GM18507 (cell line): ENCODE results near the gene CDYL2.

Experiments used
- DNase-seq: peaks from one replicate; pipeline ENCODE4 v3.0.0; 2011; ENCODE audit warnings: low read depth; ENCODE audit not compliant: insufficient read length; ENCODE audit errors: extremely low spot score
- FAIRE-seq: peaks from 2 replicates; lab custom pipeline; 2011; peaks lifted over from hg19 to GRCh38; lab: Jason Lieb, UNC

CDYL2 gene

DNA sequence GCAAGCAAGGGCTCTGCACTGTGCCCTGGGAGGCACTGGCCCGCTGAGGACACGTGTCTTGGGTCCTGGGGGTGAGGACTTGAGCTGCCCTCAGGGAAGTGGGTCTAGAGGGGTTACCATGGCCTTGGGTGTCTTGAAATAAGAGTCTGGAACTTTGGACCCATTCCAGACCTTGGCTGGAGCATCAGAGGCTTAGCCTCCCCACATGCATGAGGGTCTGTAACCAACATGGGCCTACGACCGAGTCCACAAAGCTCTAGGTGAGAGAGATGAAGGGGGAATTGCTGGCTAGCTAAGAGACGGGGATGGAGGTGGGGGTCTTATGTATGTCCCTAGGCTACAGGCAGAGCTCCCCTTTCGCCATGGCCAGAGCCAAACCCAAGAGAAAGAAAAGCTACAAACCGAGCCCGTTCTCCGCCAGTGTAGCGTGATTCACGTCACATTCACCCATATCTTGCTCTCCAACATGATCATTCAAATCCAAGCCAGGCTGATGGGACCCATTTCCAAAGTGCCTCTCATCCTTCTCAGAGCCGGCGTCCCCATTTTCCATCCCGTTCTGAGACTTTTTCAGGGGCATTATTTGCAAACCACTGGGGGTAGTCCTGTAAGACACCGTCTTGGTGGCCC is 120.1 kb downstream of the CDYL2 start:
- DNase-seq = no peak
- no peak for FAIRE-seq

DNA sequence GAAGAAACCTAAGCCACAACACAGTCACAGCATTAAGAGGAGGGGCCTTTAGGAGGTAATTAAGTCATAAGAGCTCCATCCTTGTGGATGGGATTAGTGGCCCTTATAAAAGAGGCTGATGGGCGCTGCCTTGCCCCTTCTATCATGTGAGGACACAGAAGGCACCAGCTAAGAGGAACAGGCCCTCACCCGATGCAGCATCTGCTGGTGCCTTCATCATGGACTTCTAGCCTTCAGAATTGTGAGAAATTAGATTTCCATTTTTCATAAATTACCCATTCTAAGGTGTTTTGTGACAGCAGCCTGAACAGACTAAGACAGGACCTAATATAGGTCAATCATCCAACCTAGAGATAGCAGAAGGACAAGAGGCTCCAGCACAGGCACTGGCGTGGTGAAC is 120.8 kb downstream of the CDYL2 start:
- FAIRE-seq = no peak
- DNase-seq = no peak

DNA sequence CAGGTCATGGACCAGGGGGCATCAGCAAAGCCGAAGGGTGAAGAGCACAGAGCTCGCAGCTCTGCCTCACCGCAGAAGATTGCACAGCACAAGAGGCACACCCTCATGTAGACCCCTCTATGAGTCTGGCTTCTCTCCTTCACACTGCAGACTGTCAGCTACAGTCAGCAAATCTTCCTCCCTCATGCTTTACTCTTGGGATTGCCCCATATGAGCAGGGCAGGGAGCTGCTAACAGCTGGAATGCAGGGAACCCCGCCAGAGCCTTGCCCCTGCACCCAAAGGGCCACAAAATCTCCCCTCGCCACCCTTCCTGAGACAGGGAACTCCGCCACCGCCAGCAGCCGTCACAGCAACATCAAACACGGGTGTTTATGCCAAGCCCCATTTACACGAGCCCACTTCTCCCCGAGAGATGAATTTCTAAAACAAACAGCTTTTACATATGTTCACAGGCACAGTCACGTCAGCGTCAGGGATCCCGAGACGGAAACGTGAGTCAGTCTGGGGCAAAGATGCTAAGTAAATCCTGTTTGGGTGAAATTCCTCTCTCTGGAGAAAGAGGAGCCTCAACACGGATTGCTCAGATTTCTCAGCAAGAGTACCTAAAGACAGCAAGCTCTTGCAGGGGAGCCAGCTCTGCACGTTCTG is 121.9 kb downstream of the CDYL2 start:
- no peak for FAIRE-seq
- DNase-seq = no peak

DNA sequence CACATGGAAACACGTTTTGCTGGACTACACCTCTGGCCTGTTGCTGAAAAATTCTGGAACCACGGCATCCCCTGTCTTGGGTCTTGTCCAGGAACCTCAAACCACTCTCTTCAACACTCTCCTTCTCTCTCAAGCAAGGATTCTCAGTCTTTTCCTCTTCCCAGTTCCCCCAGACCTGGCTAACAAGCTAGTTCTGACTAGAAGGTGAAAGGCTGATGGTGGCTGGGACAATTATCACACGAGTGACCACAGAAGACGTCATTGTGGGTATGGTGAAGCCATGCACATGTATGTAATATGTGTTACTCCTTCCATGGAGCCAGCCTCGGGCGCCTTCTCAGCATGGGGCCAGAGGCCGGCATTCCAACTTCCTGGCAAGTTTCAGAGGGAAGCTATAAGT is 123.0 kb downstream of the CDYL2 start:
- FAIRE-seq = no peak
- no peak for DNase-seq

DNA sequence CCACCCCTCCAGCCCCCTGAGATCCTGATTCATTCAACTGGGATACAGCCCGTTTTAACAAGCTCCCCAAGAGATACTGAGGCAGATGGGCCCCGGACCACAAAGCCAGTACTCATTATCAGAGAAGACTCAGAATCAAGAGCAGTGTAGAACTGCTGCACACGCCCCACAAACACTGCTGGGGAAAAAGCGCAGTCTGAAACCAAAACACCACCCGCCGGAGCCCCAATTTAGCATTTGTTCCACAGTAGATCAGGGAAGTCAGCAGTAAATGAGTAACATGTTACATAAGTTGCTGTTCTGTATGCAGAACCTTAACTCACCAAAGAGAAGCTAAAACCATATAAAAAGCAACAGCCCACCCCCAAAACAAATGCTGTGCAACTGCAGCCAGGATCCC is 123.6 kb downstream of the CDYL2 start:
- DNase-seq = no peak
- no peak for FAIRE-seq

DNA sequence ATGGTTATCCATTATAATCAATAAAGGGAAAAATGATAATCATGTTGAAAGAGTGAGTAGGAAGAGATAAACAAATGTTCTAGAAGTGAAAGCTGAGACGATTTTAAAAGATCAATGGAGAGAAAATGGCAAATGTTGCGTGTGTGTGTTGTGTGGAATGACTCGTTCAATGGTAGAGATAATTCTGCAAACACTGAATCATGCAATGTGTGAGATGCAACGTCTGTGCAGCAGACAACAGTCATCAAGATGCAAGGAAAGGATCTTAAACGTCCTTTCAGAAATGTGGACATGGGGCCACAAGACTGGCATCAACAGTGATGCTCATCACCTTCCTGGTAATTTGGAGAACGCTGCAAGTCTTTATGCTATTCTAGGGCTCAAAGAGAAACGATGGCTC is 124.4 kb downstream of the CDYL2 start:
- FAIRE-seq = no peak

DNA sequence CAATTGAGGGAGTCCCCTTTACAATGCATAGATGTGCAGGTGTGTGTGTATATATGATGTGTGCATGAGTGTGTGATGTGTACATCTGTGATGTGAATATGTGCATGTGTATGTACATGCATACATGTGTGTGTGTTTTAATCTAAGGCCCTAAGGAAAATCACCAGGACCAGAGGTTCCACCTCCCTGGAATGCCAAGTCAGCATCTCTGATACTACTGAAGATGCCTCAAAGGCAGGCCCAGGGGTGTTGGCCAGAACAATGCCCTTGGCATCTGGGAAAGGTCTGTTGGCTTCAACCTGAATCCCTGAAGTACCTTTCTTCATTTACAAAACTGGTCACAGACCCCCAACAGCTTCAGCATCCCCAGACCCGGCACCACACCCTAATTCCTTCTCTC is 129.5 kb downstream of the CDYL2 start:
- no peak for FAIRE-seq
- no peak for DNase-seq

More for the DNA sequence above, 124.4 kb downstream of the CDYL2 start:
- DNase-seq = no peak

DNA sequence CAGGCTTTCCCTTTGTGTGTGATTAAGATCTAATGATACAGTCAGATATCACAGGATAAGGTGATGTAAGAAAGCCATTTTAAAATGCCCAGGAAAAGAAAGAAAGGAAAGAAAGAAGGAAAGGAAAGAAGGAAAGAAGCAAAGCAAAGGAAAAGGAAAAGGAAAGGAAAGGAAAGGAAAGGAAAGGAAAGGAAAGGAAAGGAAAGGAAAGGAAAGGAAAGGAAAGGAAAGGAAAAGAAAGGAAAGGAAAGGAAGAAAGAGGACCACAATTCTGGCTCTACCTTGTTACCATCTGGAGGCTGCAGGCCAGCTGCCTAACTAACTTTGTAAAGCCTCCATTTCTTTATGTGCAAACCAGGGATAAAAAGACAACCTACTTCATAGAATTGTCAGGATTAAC is 132.0 kb downstream of the CDYL2 start:
- FAIRE-seq = no peak
- no peak for DNase-seq

DNA sequence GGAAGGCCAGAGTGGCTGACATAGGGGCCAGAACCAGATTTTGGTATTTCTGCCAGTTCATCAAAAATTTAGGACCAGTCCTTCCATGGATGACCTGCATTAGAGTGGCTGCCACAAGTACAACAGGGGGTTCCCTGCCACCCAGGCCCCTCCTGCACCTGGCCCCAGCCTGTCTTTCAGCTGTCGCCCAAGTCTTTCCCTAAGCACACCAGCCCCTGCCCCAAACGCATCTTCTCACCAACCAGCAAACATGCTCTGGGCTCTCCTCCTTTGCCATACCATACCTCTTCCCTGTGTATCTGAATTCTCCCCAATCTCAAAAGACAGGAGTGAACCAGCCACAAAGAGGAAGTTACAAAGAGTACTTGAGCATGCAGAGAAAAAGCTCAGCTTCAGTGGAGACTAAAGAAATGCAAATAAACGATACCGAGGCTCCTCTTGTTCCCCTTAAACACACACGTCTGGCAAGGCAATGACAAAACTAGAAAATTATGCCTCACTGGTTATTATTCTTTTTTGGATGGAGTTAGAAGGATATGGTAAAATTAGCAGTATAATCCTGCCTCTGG is 133.0 kb downstream of the CDYL2 start:
- FAIRE-seq = peak; percentile 58
- no peak for DNase-seq

DNA sequence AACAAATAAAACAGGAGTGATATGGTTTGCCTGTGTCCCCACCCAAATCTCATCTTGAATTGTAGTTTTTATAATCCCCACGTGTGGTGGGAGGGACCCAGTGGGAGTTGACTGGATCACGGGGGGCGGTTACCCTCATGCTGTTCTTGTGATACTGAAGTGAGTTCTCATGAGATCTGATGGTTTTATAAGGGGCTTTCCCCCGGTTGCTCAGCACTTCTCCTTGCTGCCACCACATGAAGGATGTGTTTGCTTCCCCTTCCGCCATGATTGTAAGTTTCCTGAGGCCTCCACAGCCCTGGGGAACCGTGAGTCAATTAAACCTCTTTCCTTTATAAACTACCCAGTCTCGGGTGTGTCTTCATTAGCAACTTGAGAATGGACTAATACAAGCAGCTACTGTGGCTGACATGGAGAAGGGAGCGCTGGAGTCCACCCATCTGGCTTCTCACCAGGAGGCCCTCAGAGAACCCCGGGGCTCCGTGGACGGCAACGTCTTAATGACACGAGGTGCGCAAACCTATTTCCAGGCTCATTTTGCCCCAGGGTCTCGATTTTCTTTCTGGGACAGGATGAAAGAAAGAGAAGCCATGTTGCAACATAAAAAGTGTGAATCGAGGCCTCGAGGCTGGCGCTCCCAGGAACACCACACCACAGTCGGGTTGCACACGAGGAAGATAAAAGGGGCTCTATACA is 134.1 kb downstream of the CDYL2 start:
- FAIRE-seq = no peak
- no peak for DNase-seq

DNA sequence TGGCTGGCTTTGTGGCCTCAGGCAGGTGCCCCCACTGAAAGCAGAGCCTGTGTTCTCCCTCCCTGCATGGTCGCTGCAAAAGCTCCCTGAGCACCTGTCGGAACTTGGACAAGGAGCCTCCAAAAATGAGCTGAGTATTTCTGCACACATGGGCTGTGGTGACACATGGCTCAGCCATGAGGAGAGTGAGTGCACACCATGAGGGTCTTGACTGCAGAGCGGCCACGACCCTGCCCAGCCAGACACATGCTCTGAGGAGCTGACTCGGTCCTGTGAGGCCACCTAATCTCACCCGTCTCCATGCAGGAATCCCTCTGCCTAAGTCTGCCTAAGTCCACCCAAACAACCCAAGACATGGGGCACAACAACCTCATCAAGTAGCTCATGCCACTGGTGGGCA is 134.7 kb downstream of the CDYL2 start:
- FAIRE-seq (no peak), DNase-seq (no peak)

DNA sequence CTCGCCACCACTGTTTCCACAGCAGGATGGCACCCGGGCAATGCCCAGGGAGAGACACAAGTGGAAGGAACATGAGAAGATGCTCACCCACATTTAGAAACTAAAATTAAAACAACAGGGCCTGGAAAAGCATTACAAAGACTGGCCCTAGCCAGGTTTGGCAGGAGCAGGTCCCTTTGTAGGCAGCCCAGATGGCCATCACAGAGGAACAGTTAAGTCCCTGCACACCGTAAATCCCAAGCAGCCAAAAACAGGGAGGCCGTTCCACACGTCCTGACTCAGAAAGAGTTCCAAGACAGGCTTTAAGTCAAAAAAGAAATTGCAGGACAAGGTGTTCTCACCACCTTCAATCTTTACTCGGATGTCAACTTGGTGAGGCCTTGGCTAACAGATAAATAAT is 136.5 kb downstream of the CDYL2 start:
- FAIRE-seq = no peak
- DNase-seq = no peak

DNA sequence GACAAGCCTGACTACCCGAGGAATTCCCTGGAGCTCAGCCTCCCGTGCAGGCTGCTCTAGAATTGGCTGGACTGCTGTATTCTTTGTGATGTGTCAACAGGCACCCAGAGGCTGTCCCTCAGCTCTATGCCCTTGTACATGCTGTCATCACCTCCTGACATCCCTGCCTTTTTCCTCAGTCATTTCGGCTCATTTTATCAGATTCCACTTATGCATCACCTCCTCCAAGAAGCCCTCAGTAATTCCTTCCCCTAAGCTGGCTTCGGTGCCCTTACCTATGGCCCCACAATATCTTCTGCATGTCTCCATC is 137.2 kb downstream of the CDYL2 start:
- FAIRE-seq (no peak), DNase-seq (no peak)

DNA sequence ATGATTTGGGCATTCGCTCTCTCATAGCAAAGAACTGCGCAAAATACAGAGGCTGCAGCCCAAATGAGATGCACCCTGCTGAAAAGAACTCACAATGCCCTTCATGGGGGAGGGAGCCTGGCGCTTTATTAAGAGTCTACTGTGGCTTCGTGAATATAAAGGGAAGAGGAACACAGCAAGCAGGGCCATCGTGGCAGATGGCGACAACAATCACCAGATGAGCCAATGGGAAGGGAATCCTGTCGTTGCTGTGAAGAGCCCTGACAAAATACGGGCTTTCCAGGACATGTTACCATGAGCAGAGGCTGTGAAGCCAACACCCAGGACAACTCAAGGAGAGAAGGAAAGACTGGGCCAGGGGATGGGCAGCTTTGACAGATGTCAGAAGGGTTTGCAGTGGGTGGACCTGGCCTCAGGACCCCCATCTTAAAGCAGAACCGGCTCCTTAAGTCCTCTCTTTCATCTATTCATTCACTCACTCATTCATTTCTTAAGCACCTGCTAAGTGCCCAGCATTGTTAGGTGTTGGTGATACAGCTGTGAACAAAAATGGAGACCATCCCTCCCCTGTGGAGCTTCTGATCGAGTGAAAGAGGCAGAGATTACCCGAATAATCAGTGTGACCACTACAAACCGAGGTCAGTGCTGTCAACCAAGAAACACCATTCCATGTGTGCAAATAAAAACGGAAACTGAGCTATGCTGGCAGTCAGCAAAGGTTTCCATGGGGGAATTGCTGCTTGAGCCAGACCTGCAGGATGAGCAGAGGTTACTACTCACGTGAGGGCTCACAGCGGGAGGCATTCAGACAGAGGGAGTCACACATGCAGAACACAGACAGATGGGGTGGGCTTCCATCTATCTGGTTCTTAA is 137.8 kb downstream of the CDYL2 start:
- FAIRE-seq = no peak
- DNase-seq = no peak

DNA sequence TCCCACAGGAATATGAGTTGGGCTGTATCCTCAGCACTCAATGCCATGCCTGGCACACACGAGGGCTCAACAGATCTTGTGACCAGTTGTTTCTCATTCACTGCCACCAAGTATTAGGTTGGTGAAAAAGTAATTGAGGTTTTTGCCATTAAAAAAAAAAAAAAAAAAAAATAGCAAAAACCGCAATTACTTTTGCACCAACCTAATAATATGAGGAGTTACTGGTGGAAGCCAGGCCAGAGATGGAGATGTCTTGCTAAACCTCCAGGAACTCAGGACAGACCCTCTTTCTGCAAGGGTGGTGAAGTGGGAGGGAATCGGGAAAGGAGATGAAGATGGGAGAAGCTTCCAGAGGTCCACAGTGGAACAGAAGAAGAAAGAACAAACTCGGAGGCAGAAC is 139.0 kb downstream of the CDYL2 start:
- DNase-seq = no peak
- no peak for FAIRE-seq

DNA sequence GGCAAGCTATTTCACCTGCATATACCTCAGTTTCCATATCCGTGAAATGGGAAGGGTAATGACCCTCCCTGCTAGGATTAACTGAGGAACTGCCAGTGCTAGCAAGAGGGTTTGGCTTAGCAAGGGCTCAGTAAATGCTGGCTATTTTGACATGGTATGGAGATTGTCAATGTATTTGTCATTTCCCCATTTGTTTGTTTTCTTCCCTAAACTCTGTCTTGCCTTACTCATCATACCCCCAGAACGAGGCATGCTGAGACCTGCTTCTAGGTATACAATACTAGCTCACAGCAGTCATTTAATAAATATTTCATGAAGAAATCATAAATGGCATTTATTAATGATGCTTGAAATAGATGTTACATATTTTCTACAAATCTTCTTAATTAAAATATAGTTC is 139.6 kb downstream of the CDYL2 start:
- FAIRE-seq (no peak), DNase-seq (no peak)

DNA sequence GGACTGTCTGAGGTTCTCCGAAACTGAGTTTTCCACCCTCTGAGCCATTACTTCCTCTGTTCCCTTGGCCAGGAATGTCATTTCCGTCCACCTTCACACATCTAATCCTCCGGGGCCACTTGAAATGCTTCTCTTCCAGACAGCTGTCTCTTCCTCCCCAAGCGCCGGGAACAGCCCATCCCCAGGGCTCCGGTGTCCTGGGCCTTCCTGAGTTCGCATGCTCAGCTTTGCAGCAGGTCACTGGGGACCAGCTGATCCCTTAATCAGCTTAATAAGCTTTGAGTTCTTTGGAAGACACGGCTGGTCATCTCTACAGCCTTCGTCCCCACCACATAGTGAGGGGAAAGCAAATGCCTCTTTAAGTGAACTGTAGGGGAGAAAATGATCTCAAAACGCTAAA is 140.2 kb downstream of the CDYL2 start:
- DNase-seq (no peak), FAIRE-seq (no peak)

DNA sequence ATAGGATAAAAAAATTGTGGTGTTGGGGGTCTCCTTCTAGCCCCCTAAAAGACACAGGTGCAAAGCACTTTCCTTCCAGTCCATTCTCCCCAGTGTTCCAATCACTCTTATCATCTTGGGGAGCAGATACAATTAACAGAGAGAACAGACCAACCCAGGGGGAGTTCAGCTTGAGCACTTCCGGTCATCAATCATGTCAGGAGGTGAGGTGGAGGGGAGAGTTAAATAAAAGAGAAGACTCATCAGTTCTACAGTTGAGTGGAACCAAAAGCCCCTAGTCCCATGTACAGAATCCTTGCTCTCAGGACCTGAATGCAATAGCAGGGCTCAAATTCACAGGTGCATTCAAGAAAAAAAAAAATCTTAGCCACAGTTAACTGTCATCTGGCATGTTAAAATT is 141.3 kb downstream of the CDYL2 start:
- FAIRE-seq (no peak), DNase-seq (no peak)

DNA sequence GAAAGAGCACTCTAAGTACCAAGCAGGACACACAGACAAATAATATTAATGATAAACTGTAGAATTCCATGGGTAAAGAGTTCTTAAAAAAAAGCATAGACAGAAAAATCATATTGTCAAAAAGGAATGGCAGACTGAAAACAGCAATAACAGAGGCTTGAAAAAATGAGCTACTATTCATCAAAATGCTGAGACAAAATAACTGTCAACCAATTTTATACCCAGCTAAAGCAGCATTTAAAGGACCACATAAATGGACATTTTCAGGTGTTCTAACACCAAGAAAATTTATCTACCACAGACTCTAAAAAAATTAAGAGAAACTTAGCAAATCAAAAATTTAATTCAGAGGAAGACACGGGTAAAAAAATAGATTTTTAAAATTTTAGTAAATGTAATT is 144.5 kb downstream of the CDYL2 start:
- DNase-seq (no peak), FAIRE-seq (no peak)

DNA sequence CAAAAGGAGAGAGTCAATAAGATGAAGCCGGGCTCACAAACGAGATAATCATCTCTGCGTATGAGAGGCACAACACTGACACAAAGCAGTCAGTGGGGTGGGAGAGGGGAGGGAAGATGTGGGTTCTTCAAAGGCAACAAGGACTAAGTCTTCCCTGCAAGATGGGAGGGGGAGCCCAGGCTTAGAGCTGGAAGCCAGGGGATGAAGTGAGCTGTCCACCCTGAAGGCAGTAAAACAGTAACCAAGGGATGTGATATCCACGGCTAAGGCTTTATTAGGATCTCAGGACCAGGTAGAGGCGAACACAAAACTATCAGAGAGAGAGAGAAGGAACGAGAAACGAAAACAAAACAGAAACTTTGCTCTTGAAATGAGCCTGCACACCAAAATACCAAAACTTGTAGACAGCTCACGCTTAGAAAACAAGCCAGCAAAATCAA is 147.7 kb downstream of the CDYL2 start:
- no peak for DNase-seq
- FAIRE-seq = peak; percentile 92
